CD14-positive monocyte (primary cell): Measurements from ENCODE around the gene CAPN9. TPM values are rescaled to one million over a fixed set of nuclear protein-coding genes. Genes with fewer than 3 reads are reported as not detected.

Experiments
- DNase-seq, 3 donors: peaks; one replicate each; pipeline ENCODE4 v3.0.0-alpha.2; 2011 to 2022
- H2AFZ ChIP-seq: 2 replicates; pipeline ENCODE4 v1.6.0; 2012; ENCODE audit warnings: mild to moderate bottlenecking, low read depth, low read length, inconsistent platforms; ENCODE audit not compliant: insufficient read depth, poor library complexity, severe bottlenecking
- H3K27ac ChIP-seq, 2 donors: 1 replicate in 1 of 2; 2 replicates in 1 of 2; pipeline ENCODE4 v1.5.1; 2012 to 2013; ENCODE audit warnings: low read length in 2 of 2, control low read depth in 1 of 2, inconsistent platforms in 1 of 2, low read depth in 1 of 2, mild to moderate bottlenecking in 1 of 2
- H3K27me3 ChIP-seq, 2 donors: one replicate each; pipeline versions ENCODE4 v1.6.0 to v1.6.1; 2011 to 2013; ENCODE audit warnings: low read length in 2 of 2; ENCODE audit not compliant: control insufficient read depth in 2 of 2, insufficient read depth in 2 of 2
- H3K36me3 ChIP-seq, 2 donors: replicated peaks in 1 of 2; 1 replicate in 1 of 2; 2 replicates in 1 of 2; pipeline versions ENCODE4 v1.5.1 to v1.6.1; 2012 to 2013; ENCODE audit warnings: low read length in 2 of 2, control low read depth in 1 of 2, inconsistent platforms in 1 of 2, mild to moderate bottlenecking in 1 of 2; ENCODE audit not compliant: insufficient read depth in 2 of 2, control insufficient read depth in 1 of 2
- H3K4me1 ChIP-seq, 2 donors: 1 replicate in 1 of 2; 2 replicates in 1 of 2; pipeline versions ENCODE4 v1.5.1 to v1.6.1; 2012 to 2013; ENCODE audit warnings: low read length in 2 of 2, control low read depth in 1 of 2, inconsistent platforms in 1 of 2, mild to moderate bottlenecking in 1 of 2, moderate library complexity in 1 of 2; ENCODE audit not compliant: insufficient read depth in 2 of 2, control insufficient read depth in 1 of 2
- H3K4me2 ChIP-seq: replicated peaks from 2 replicates; pipeline ENCODE3; 2012; ENCODE audit warnings: low read length, moderate library complexity, mild to moderate bottlenecking; ENCODE audit not compliant: poor library complexity, severe bottlenecking; ENCODE audit errors: extremely low read depth
- H3K4me3 ChIP-seq, 3 experiments: fragments of 200-600 bp in 1 of 3; sonication (generic) in 1 of 3; replicated peaks in 1 of 3; 1 replicate in 2 of 3; 2 replicates in 1 of 3; pipeline ENCODE4 v1.5.1; 2011 to 2013; ENCODE audit warnings: low read length in 3 of 3, mild to moderate bottlenecking in 3 of 3, control low read depth in 2 of 3, low read depth in 2 of 3, inconsistent platforms in 1 of 3, moderate library complexity in 1 of 3
- H3K79me2 ChIP-seq: 2 replicates; pipeline ENCODE4 v1.6.0; 2012; ENCODE audit warnings: mild to moderate bottlenecking, control low read depth, inconsistent platforms, low read length, moderate library complexity; ENCODE audit not compliant: insufficient read depth
- H3K9ac ChIP-seq: 2 replicates; pipeline ENCODE4 v1.6.0; 2017; ENCODE audit warnings: low read length, mild to moderate bottlenecking; ENCODE audit not compliant: insufficient read depth, poor library complexity, severe bottlenecking
- H3K9me3 ChIP-seq, 2 donors: replicated peaks in 1 of 2; 1 replicate in 1 of 2; 2 replicates in 1 of 2; pipeline versions ENCODE4 v1.5.1 to v1.6.1; 2012 to 2013; ENCODE audit warnings: low read length in 2 of 2, control low read depth in 1 of 2; ENCODE audit not compliant: control insufficient read depth in 1 of 2, insufficient read depth in 1 of 2
- H4K20me1 ChIP-seq: 2 replicates; pipeline ENCODE4 v1.6.0; 2012; ENCODE audit warnings: mild to moderate bottlenecking, low read length, control low read depth, moderate library complexity; ENCODE audit not compliant: insufficient read depth
- H3K27ac Mint-ChIP-seq, 7 donors: one replicate each; pipeline ENCODE4 v1.8.0; 2020; ENCODE audit warnings: mild to moderate bottlenecking in 7 of 7, mixed read lengths in 7 of 7, moderate library complexity in 6 of 7, inconsistent platforms in 2 of 7
- H3K27me3 Mint-ChIP-seq, 3 donors: one replicate each; pipeline ENCODE4 v1.8.0; 2021 to 2022; ENCODE audit warnings: low read depth in 3 of 3, mild to moderate bottlenecking in 3 of 3, mixed read lengths in 3 of 3, moderate library complexity in 3 of 3, inconsistent platforms in 1 of 3
- H3K36me3 Mint-ChIP-seq, 2 donors: one replicate each; pipeline ENCODE4 v1.8.0; 2020; ENCODE audit warnings: mixed read lengths in 2 of 2, inconsistent platforms in 1 of 2, mild to moderate bottlenecking in 1 of 2
- H3K4me1 Mint-ChIP-seq: one replicate; pipeline ENCODE4 v1.8.0; 2020; ENCODE audit warnings: mild to moderate bottlenecking, mixed read lengths
- H3K4me3 Mint-ChIP-seq, 2 donors: one replicate each; pipeline ENCODE4 v1.8.0; 2020; ENCODE audit warnings: mild to moderate bottlenecking in 2 of 2, mixed read lengths in 2 of 2, moderate library complexity in 1 of 2
- H3K9me3 Mint-ChIP-seq, 7 donors: one replicate each; pipeline ENCODE4 v1.8.0; 2020 to 2022; ENCODE audit warnings: mixed read lengths in 7 of 7, mild to moderate bottlenecking in 6 of 7, moderate library complexity in 6 of 7, inconsistent platforms in 2 of 7
- CTCF ChIP-seq: fragments of 200-600 bp; IDR thresholded peaks from one replicate; pipeline ENCODE4 v1.8.0; 2022; ENCODE audit warnings: antibody characterized with exemption, mild to moderate bottlenecking
- WGBS: methylation state at CpG from one replicate; pipeline ENCODE4 v1.1.5; 2013; ENCODE audit warnings: missing lambda C conversion rate; ENCODE audit not compliant: insufficient coverage; 5-methylcytosine and 5-hydroxymethylcytosine counted together
- intact Hi-C, 2 donors: fragments of 100-400 bp; cut with micrococcal nuclease; formaldehyde crosslinking; loops; one replicate each; pipeline versions ENCODE4 v1.15.0 to v1.15.1; 2023
- polyA plus RNA-seq, 3 donors: library from polyadenylated mRNA; depleted of rRNA in 1 of 3; unstranded in 2 of 3; stranded (reverse) in 1 of 3; fragments of 300-500 nt in 2 of 3; fragments of >200 nt in 1 of 3; fragmentation: Illumina TruSeq in 2 of 3; gene quantifications; 1 replicate in 2 of 3; 2 replicates in 1 of 3; pipeline ENCODE4 v1.2.3, GENCODE V29; 2012 to 2021

Gene CAPN9
- polyA plus RNA-seq, 3 donors = not detected

- Mint-ChIP-seq H3K36me3 (no peaks in the 10 kb centered on the region), H3K27me3 (peaks cover 0 to 9% (median 9%) of the 10 kb centered on the region in 3 donors), H3K4me1 (peaks cover 18% of the 10 kb centered on the region), H3K4me3 (no peak overlapping the region), H3K9me3 (peaks cover 0 to 3% (median 0%) of the 10 kb centered on the region in 7 donors), H3K27ac (peak overlapping the region in 1 of 7 donors; percentile 69)
- Histone ChIP-seq H2AFZ (no peak overlapping the region), H3K4me2 (no peak overlapping the region), H3K9me3 (no peaks in the 10 kb centered on the region), H3K4me3 (no peak overlapping the region), H3K9ac (no peak overlapping the region), H3K79me2 (no peaks in the 10 kb centered on the region), H4K20me1 (no peaks in the 10 kb centered on the region), H3K27ac (no peak overlapping the region), H3K36me3 (no peaks in the 10 kb centered on the region), H3K27me3 (no peaks in the 10 kb centered on the region), H3K4me1 (peaks cover 14 to 16% of the 10 kb centered on the region in 2 donors)
- 100% methylated on average over 2 of the region's 3 CpGs for WGBS
- no peak for DNase-seq
- no peak for TF ChIP-seq CTCF
- intact Hi-C loops = no loop called here
Measured at GRCh38 chr1:230823931-230824381, 76.8 kb downstream of the CAPN9 start.

GRCh38 chr1:230824551-230824918, 77.3 kb downstream of the CAPN9 start:
- Histone ChIP-seq H3K27ac (no peak overlapping the region), H4K20me1 (no peaks in the 10 kb centered on the region), H2AFZ (no peak overlapping the region), H3K4me2 (no peak overlapping the region), H3K27me3 (no peaks in the 10 kb centered on the region), H3K36me3 (no peaks in the 10 kb centered on the region), H3K4me1 (peaks cover 14 to 16% of the 10 kb centered on the region in 2 donors), H3K9me3 (no peaks in the 10 kb centered on the region), H3K4me3 (no peak overlapping the region), H3K9ac (no peak overlapping the region), H3K79me2 (no peaks in the 10 kb centered on the region)
- no peak for TF ChIP-seq CTCF
- Mint-ChIP-seq H3K9me3 (peaks cover 0 to 3% (median 0%) of the 10 kb centered on the region in 7 donors), H3K4me3 (peak overlapping the region in 1 of 2 donors; percentile 3), H3K27ac (peak overlapping the region in 4 of 7 donors; percentile 15 to 55 (median 38)), H3K36me3 (no peaks in the 10 kb centered on the region), H3K4me1 (peaks cover 18% of the 10 kb centered on the region), H3K27me3 (peaks cover 0 to 9% (median 8%) of the 10 kb centered on the region in 3 donors)
- no peak for DNase-seq
- intact Hi-C loops = no loop called here
- WGBS = 92% methylated on average over 4 of the region's 4 CpGs
